GM12878 (cell line): Measurements from ENCODE around the gene CAMK1. TPM values are rescaled to one million over a fixed set of nuclear protein-coding genes. Genes with fewer than 3 reads are reported as not detected.

Experiments used
- ATAC-seq: fragments of 200-7000 bp; cut with Tn5 transposase; 3 replicates; pipeline ENCODE4 v1.9.1; 2020; ENCODE audit warnings: mild to moderate bottlenecking, moderate library complexity
- BruUV-seq: library from RNA; stranded (reverse); fragments of 400-500 nt; replicated peaks from 2 replicates; lab custom pipeline; 2021; lab: Mats Ljungman, UMichigan
- CTCF ChIA-PET: fragments of 300-600 bp; sonication (Branson Sonifier 250); formaldehyde crosslinking; extraction: SDS; loops from one replicate; lab custom pipeline; 2021; ENCODE audit warnings: inconsistent platforms; lab: Yijun Ruan, JAX
- POLR2A ChIA-PET: fragments of 350-600 bp; formaldehyde crosslinking; extraction: SDS; loops from one replicate; lab custom pipeline; 2021; ENCODE audit warnings: inconsistent platforms; lab: Charles Lee
- RAD21 ChIA-PET: fragments of 300-600 bp; sonication (Branson Sonifier 250); formaldehyde crosslinking; loops from one replicate; lab custom pipeline; 2023; ENCODE audit warnings: antibody characterized with exemption; ENCODE audit not compliant: unreplicated experiment; lab: Charles Lee
- SMC1A ChIA-PET: fragments of 300-600 bp; sonication (Branson Sonifier 250); formaldehyde crosslinking; loops from one replicate; lab custom pipeline; 2023; ENCODE audit not compliant: unreplicated experiment, uncharacterized antibody; lab: Charles Lee
- DNase-seq: peaks from one replicate; pipeline ENCODE4 v3.0.0-alpha.2; 2011; ENCODE audit warnings: low read depth, low spot score
- FAIRE-seq: peaks from 3 replicates; lab custom pipeline; 2011; peaks lifted over from hg19 to GRCh38; lab: Jason Lieb, UNC
- H2AFZ ChIP-seq: 2 replicates; pipeline ENCODE4 v1.6.0; 2011; ENCODE audit warnings: low read depth, low read length, control low read depth; ENCODE audit not compliant: control insufficient read depth
- H3K27ac ChIP-seq: 2 replicates; pipeline ENCODE4 v1.5.1; 2011; ENCODE audit warnings: control low read depth; ENCODE audit not compliant: control insufficient read depth, insufficient read depth
- H3K27me3 ChIP-seq, 2 experiments: replicated peaks in 1 of 2; 2 replicates each; pipeline versions ENCODE4 v1.6.0 to v1.6.1; 2011; ENCODE audit warnings: low read length in 1 of 2; ENCODE audit not compliant: control insufficient read depth in 2 of 2, insufficient read depth in 2 of 2
- H3K36me3 ChIP-seq, 2 experiments: 2 replicates each; pipeline ENCODE4 v1.5.1; 2011; ENCODE audit warnings: low read length in 1 of 2; ENCODE audit not compliant: control insufficient read depth in 2 of 2, insufficient read depth in 2 of 2
- H3K4me1 ChIP-seq: 2 replicates; pipeline ENCODE4 v1.6.1; 2011; ENCODE audit warnings: mild to moderate bottlenecking, low read length, moderate library complexity, mixed read lengths; ENCODE audit not compliant: control insufficient read depth, insufficient read depth
- H3K4me2 ChIP-seq: 2 replicates; pipeline ENCODE4 v1.6.0; 2011; ENCODE audit warnings: control low read depth; ENCODE audit not compliant: control insufficient read depth, insufficient read depth
- H3K4me3 ChIP-seq: fragments of 200-600 bp; sonication (generic); 2 replicates; pipeline ENCODE4 v1.5.1; 2016
- H3K79me2 ChIP-seq: 2 replicates; pipeline ENCODE4 v1.6.0; 2011; ENCODE audit warnings: low read length; ENCODE audit not compliant: control insufficient read depth, insufficient read depth
- H3K9ac ChIP-seq: 2 replicates; pipeline ENCODE4 v1.8.0; 2011; ENCODE audit warnings: low read length, control low read depth, mixed read lengths; ENCODE audit not compliant: control insufficient read depth, insufficient read depth
- H3K9me3 ChIP-seq: replicated peaks from 3 replicates; pipeline ENCODE4 v1.5.1; 2011; ENCODE audit warnings: mild to moderate bottlenecking, low read length; ENCODE audit not compliant: control insufficient read depth, insufficient read depth
- H4K20me1 ChIP-seq: 2 replicates; pipeline ENCODE4 v1.6.0; 2011; ENCODE audit not compliant: control insufficient read depth, insufficient read depth
- CEBPB ChIP-seq, 2 experiments: fragments of 150-350 bp in 1 of 2; IDR thresholded peaks; 2 replicates each; pipeline ENCODE4 v1.6.1; 2012 to 2014; ENCODE audit warnings: low read depth in 2 of 2, low read length in 2 of 2, borderline replicate concordance in 1 of 2, inconsistent platforms in 1 of 2
- EZH2 ChIP-seq: IDR thresholded peaks from 2 replicates; pipeline ENCODE4 v1.6.1; 2012; ENCODE audit warnings: low read depth, mild to moderate bottlenecking, control low read depth, inconsistent platforms, low read length, borderline replicate concordance; ENCODE audit not compliant: control insufficient read depth
- HDAC2 ChIP-seq: fragments of 200-600 bp; sonication (generic); IDR thresholded peaks from 2 replicates; pipeline ENCODE4 v1.6.1; 2017
- JUND ChIP-seq: IDR thresholded peaks from 2 replicates; pipeline ENCODE4 v1.6.1; 2012; ENCODE audit warnings: low read depth, mild to moderate bottlenecking, low read length, improper control_type of control experiment, moderate library complexity
- NFYB ChIP-seq: IDR thresholded peaks from 2 replicates; pipeline ENCODE4 v1.6.1; 2011; ENCODE audit warnings: low read depth, mild to moderate bottlenecking, low read length, improper control_type of control experiment, moderate library complexity; ENCODE audit not compliant: insufficient read depth
- NR2C2 ChIP-seq: IDR thresholded peaks from 2 replicates; pipeline ENCODE4 v1.6.1; 2011; ENCODE audit warnings: borderline replicate concordance, low read depth; ENCODE audit not compliant: control insufficient read depth, insufficient read length
- SREBF2 ChIP-seq: IDR thresholded peaks from 2 replicates; pipeline ENCODE4 v1.6.1; 2012; ENCODE audit warnings: mild to moderate bottlenecking, low read length
- SUZ12 ChIP-seq: fragments of 200-600 bp; sonication (generic); IDR thresholded peaks from one replicate; pipeline ENCODE4 v1.6.1; 2018; ENCODE audit warnings: antibody characterized with exemption, mild to moderate bottlenecking; ENCODE audit not compliant: unreplicated experiment
- ZBTB40 ChIP-seq: fragments of 450-650 bp; IDR thresholded peaks from 2 replicates; pipeline ENCODE4 v1.6.1; 2016; ENCODE audit warnings: mild to moderate bottlenecking, moderate library complexity, borderline replicate concordance
- WGBS: methylation state at CpG from one replicate; pipeline ENCODE4 v1.1.6; 2016; ENCODE audit warnings: low lambda C conversion rate; ENCODE audit not compliant: insufficient replicate concordance, insufficient coverage; ENCODE audit errors: missing lambda C conversion rate; 5-methylcytosine and 5-hydroxymethylcytosine counted together
- in situ Hi-C: fragments of 300-500 bp; cut with MboI; formaldehyde crosslinking; loops from 9 replicates; pipeline ENCODE4 v1.14.3; 2018; ENCODE audit warnings: mixed read lengths
- intact Hi-C: fragments of 100-400 bp; cut with micrococcal nuclease; formaldehyde crosslinking; loops from one replicate; pipeline ENCODE4 v1.14.2; 2022; ENCODE audit not compliant: unreplicated experiment
- polyA plus RNA-seq, 11 experiments: library from polyadenylated mRNA; depleted of rRNA in 4 of 11; unstranded in 6 of 11; stranded (reverse) in 5 of 11; fragments of >200 nt; fragmentation: Nextera tagmentation in 4 of 11; fragmentation: Illumina TruSeq in 1 of 11; extraction: Ambion mirVana in 4 of 11; extraction: Trizol in 1 of 11; gene quantifications; 1 replicate in 1 of 11; 2 replicates in 10 of 11; pipeline versions ENCODE4 v1.2.1 to v1.2.3, GENCODE V29; 2011 to 2016; ENCODE audit warnings: inconsistent platforms in 2 of 11, missing spikeins in 2 of 11, low read depth in 1 of 11
- total RNA-seq, 4 experiments: library from RNA; depleted of rRNA in 3 of 4; stranded (reverse); fragments of >200 nt in 3 of 4; fragmentation: Illumina TruSeq in 1 of 4; extraction: Trizol in 1 of 4; gene quantifications; 2 replicates each; pipeline versions ENCODE4 v1.2.1 to v1.2.3, GENCODE V29; 2013 to 2021
- TF ChIP-seq, protein P1 (sequence below): IDR thresholded peaks from 2 replicates; pipeline ENCODE4 v1.6.1; 2011; ENCODE audit warnings: borderline replicate concordance, low read depth, mild to moderate bottlenecking, moderate library complexity, mixed read lengths, low read length; ENCODE audit not compliant: insufficient read depth; ENCODE audit errors: extremely low read length

CAMK1 gene
- total and polyA plus RNA-seq, 10 of the 15 experiments (the other 5 are each of a cell fraction or from before 2014, with no cell fraction given): 0.24 to 2.1 (median 0.51) TPM; not detected in 2

DNA sequence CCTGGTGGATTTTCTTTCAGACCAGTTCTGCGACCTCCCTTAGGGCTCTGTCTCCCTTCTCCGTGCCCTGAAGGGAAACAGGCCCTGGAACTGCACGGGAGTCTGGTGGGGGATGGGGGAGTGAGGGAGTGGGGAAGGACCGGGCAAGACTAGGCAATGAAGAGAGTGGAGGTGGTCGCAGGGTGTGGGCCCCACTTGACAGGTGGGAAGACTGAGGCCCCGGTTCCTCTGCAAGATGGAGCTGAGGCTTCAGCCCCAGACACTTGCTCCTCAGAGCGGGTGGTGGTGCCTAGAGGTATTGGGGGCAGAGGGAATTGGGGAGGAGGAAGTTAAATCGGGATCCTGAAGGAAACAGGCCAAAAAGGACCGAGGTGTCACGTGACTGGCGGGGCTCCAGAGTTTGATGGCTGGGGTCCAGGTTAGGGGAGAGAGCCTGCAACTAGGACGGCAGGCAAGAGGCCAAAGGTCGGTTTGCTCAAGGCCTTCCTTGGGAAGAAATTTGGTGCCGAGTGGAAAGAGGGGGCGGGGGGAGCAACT, 597 bp upstream of the CAMK1 start:
- no peak overlapping the region for H3K27ac ChIP-seq
- POLR2A ChIA-PET: interaction anchor here (1.1 kb wide), 1 partner anchor 13 kb away, joined by 5 read pairs; no protein-coding TSS in a partner anchor
- no TSS peak for BruUV-seq
- H3K4me3 ChIP-seq: 0 out of 2 replicates have a peak overlapping the region, but pooled peaks have one; percentile 1
- CTCF ChIA-PET: no interaction called here
- SMC1A ChIA-PET: interaction anchor here (0.9 to 1.2 kb wide), 2 partner anchors 22 to 25 kb away, joined by 3 read pairs; partner anchors contain the start of genes ARPC4 and TADA3
- ATAC-seq (no peak; the same call in 2 of the 3 replicates), FAIRE-seq (no peak), DNase-seq (no peak)
- H3K4me2 ChIP-seq: peak overlapping the region; percentile 68; the same call in 1 of the 2 replicates
- no peaks in the 10 kb centered on the region for H3K79me2 ChIP-seq
- no peaks in the 10 kb centered on the region for H3K9me3 ChIP-seq
- intact Hi-C loops (no loop called here), in situ Hi-C loops (no loop called here)
- peaks cover 0 to 2% of the 10 kb centered on the region in 2 experiments; a peak in 3 of 4 replicates for H3K27me3 ChIP-seq
- TF ChIP-seq, protein P1, sequence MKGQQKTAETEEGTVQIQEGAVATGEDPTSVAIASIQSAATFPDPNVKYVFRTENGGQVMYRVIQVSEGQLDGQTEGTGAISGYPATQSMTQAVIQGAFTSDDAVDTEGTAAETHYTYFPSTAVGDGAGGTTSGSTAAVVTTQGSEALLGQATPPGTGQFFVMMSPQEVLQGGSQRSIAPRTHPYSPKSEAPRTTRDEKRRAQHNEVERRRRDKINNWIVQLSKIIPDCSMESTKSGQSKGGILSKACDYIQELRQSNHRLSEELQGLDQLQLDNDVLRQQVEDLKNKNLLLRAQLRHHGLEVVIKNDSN: peak; percentile 67
- TF ChIP-seq JUND: no peak
- no peak for TF ChIP-seq HDAC2
- TF ChIP-seq SREBF2: no peak
- H3K36me3 ChIP-seq: no peaks in the 10 kb centered on the region
- 61% methylated on average over 15 of the region's 15 CpGs for WGBS
- H2AFZ ChIP-seq: peak overlapping the region; percentile 72; the same call in 1 of the 2 replicates
- RAD21 ChIA-PET: interaction anchor here (1.2 kb wide), 1 partner anchor 31 kb away, joined by 3 read pairs; no protein-coding TSS in a partner anchor
- no peaks in the 10 kb centered on the region for H4K20me1 ChIP-seq
- no peaks in the 10 kb centered on the region; the same call in 1 of the 2 replicates for H3K4me1 ChIP-seq
- no peak overlapping the region for H3K9ac ChIP-seq

DNA sequence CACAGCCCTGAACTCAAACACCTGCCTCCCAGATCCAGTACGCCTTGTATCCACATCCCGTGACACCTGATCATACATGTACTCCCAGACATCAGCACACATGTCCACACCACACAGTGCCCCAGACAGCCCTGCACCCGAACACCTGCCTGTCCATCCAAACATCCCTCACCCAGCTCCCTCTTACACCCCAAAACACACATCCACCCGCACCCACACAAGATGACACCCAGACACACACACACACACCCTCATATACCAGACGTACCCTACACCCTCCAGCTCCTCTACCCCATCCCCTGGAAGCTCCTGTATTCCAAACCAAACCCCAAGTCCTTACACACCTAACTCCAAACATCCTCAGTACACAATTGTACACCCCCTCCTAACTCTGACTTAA, 735 bp downstream of the CAMK1 start:
- Histone ChIP-seq H3K9me3 (no peaks in the 10 kb centered on the region), H3K27ac (no peak overlapping the region), H3K9ac (no peak overlapping the region), H3K4me2 (peak overlapping the region; percentile 68; the same call in 1 of the 2 replicates), H3K36me3 (no peaks in the 10 kb centered on the region), H3K79me2 (no peaks in the 10 kb centered on the region), H2AFZ (no peak overlapping the region), H4K20me1 (no peaks in the 10 kb centered on the region), H3K27me3 (peaks cover 0 to 2% of the 10 kb centered on the region in 2 experiments; a peak in 3 of 4 replicates), H3K4me1 (no peaks in the 10 kb centered on the region; the same call in 1 of the 2 replicates), H3K4me3 (no peak overlapping the region)
- in situ Hi-C loops (no loop called here), intact Hi-C loops (no loop called here)
- RAD21 ChIA-PET: interaction anchor here (1.0 kb wide), 1 partner anchor 12 kb away, joined by 3 read pairs; no protein-coding TSS in a partner anchor
- SMC1A ChIA-PET: interaction anchor here (1.0 kb wide), 1 partner anchor 16 kb away, joined by 3 read pairs; no protein-coding TSS in a partner anchor
- FAIRE-seq (no peak), DNase-seq (no peak), ATAC-seq (no peak)
- CTCF ChIA-PET: no interaction called here
- POLR2A ChIA-PET: no interaction called here
- WGBS: 92% methylated on average over 5 of the region's 5 CpGs
- no TSS peak for BruUV-seq
- TF ChIP-seq ZBTB40: no peak
- TF ChIP-seq NFYB: no peak
- TF ChIP-seq EZH2: no peak
- TF ChIP-seq CEBPB (IDR thresholded peaks at IDR 0.05; ENCODE audit: borderline replicate concordance in 1 of 2, low read depth in 2 of 2, low read length in 2 of 2): no peak
- no peak for TF ChIP-seq NR2C2
- no peak for TF ChIP-seq SUZ12
- no peak for TF ChIP-seq HDAC2
